Adrenal gland (tissue), 12 donors: ENCODE results near the gene ATP1B1. TPM values are rescaled to one million over a fixed set of nuclear protein-coding genes. Genes with fewer than 3 reads are reported as not detected.
"Not testable (repeated sequence)": the region's sequence is repeated elsewhere in the genome, so short reads cannot be mapped to it uniquely, and the experiment has no call there.

ENCODE experiments used
- DNase-seq, 7 donors: peaks; one replicate each; pipeline ENCODE4 v3.0.0-alpha.2; 2019 to 2020
- H3K27ac ChIP-seq, 5 donors: fragments of 200-600 bp; sonication (generic) in 4 of 5; 1 replicate in 3 of 5; 2 replicates in 2 of 5; pipeline versions ENCODE4 v1.5.1 to v1.8.0; 2016 to 2020; ENCODE audit warnings: mild to moderate bottlenecking in 1 of 5
- H3K27me3 ChIP-seq: fragments of 200-600 bp; 2 replicates; pipeline ENCODE4 v1.8.0; 2021
- H3K36me3 ChIP-seq, 2 donors: fragments of 200-600 bp; replicated peaks in 1 of 2; 1 replicate in 1 of 2; 2 replicates in 1 of 2; pipeline versions ENCODE4 v1.5.1 to v1.8.0; 2018 to 2022
- H3K4me1 ChIP-seq, 2 donors: fragments of 200-600 bp; replicated peaks in 1 of 2; 1 replicate in 1 of 2; 2 replicates in 1 of 2; pipeline versions ENCODE4 v1.5.1 to v1.8.0; 2018 to 2021
- H3K4me3 ChIP-seq, 4 donors: fragments of 200-600 bp; sonication (generic) in 3 of 4; one replicate each; pipeline ENCODE4 v1.5.1; 2016 to 2018
- H3K9me3 ChIP-seq, 3 donors: fragments of 200-600 bp; sonication (generic) in 1 of 3; replicated peaks in 1 of 3; 1 replicate in 2 of 3; 2 replicates in 1 of 3; pipeline versions ENCODE4 v1.5.1 to v1.8.0; 2016 to 2021
- POLR2A ChIP-seq, 2 donors: fragments of 450-650 bp; IDR thresholded peaks; one replicate each; pipeline ENCODE4 v1.6.1; 2017; ENCODE audit warnings: antibody characterized with exemption in 2 of 2, mild to moderate bottlenecking in 2 of 2, moderate library complexity in 1 of 2
- WGBS, 4 donors: extraction: QIAGEN DNeasy Blood & Tissue Kit in 2 of 4; methylation state at CpG; one replicate each; pipeline versions ENCODE4 v1.1.5 to v1.1.7; 2013 to 2017; 5-methylcytosine and 5-hydroxymethylcytosine counted together
- intact Hi-C, 2 donors: fragments of 100-400 bp; cut with DNase I; formaldehyde crosslinking; loops; one replicate each; pipeline versions ENCODE4 v1.14.1 to v1.15.0; 2022 to 2023
- polyA plus RNA-seq, 3 donors: library from polyadenylated mRNA; stranded (reverse); fragments of 200-250 nt in 2 of 3; fragments of 350-450 nt in 1 of 3; fragmentation: Illumina TruSeq in 1 of 3; extraction: RNeasy Lipid Tissue Mini Kit (QIAGEN cat#74804) in 1 of 3; gene quantifications; one replicate each; pipeline ENCODE4 v1.2.3, GENCODE V29; 2013 to 2014
- total RNA-seq, 9 donors: library from RNA; depleted of rRNA in 4 of 9; stranded (reverse); fragments of >200 nt in 4 of 9; fragments of 120-200 nt in 1 of 9; fragmentation: NEBNext Ultra II Directional in 1 of 9; extraction: Animal tissue kit (Norgen Biotek cat#: 25700) in 1 of 9; gene quantifications; one replicate each; pipeline versions ENCODE4 v1.1.0 to v1.2.4, GENCODE V29; 2013 to 2023
- TF ChIP-seq, protein P1 (sequence below), 6 experiments: fragments of 450-650 bp in 4 of 6; fragments of 200-600 bp in 2 of 6; sonication (generic) in 1 of 6; IDR thresholded peaks; 1 replicate in 5 of 6; 2 replicates in 1 of 6; pipeline versions ENCODE4 v1.5.1 to v1.8.0; 2016 to 2021; ENCODE audit warnings: antibody characterized with exemption in 6 of 6, mild to moderate bottlenecking in 2 of 6, moderate library complexity in 1 of 6
- donor health status: healthy with polysubstance abuse.
- donor health status: Bipolar disorder and iron deficiency.
- donor health status: DM: yes; HTN: yes; CAD: no.
- donor health status: DM: no; HTN: no; CAD: no.
- donor health status: DM: no; HTN: no; CAD: no.
- donor health status: DM: yes; HTN: yes; CAD: no.

The ATP1B1 gene
- total and polyA plus RNA-seq, 12 donors, result 51.4 to 187 (median 136) TPM

DNA sequence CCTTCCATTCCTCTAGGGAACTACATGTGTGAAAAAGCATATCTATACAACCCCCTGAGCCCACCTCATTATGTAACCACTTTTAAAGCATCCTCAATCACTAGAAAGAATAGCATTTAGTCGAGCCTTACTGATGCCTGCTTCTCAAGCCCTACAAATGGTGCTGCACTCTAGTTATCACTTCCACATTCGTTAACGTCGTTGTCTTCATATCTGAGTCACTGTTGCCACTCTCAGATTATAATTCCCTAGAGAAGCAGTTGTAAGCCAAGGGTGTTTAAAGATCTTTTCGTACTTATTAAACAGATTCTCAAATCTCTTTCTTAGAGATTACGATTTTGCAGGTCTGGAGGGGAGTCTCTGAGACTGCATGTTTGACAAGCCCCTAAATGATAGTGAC is 16.5 kb downstream of the ATP1B1 start:
- no peak for TF ChIP-seq POLR2A (IDR thresholded peaks at IDR 0.05)
- TF ChIP-seq, protein P1, sequence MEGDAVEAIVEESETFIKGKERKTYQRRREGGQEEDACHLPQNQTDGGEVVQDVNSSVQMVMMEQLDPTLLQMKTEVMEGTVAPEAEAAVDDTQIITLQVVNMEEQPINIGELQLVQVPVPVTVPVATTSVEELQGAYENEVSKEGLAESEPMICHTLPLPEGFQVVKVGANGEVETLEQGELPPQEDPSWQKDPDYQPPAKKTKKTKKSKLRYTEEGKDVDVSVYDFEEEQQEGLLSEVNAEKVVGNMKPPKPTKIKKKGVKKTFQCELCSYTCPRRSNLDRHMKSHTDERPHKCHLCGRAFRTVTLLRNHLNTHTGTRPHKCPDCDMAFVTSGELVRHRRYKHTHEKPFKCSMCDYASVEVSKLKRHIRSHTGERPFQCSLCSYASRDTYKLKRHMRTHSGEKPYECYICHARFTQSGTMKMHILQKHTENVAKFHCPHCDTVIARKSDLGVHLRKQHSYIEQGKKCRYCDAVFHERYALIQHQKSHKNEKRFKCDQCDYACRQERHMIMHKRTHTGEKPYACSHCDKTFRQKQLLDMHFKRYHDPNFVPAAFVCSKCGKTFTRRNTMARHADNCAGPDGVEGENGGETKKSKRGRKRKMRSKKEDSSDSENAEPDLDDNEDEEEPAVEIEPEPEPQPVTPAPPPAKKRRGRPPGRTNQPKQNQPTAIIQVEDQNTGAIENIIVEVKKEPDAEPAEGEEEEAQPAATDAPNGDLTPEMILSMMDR (IDR thresholded peaks at IDR 0.05), result no peak
- Histone ChIP-seq H3K27ac (no peak overlapping the region), H3K4me3 (no peak overlapping the region), H3K27me3 (no peaks in the 10 kb centered on the region), H3K36me3 (peaks cover 0 to 50% of the 10 kb centered on the region in 2 donors), H3K9me3 (no peaks in the 10 kb centered on the region), H3K4me1 (peaks cover 0 to 17% of the 10 kb centered on the region in 2 donors)
- 74 to 81% (median 79%) methylated on average over 6 of the region's 6 CpGs for WGBS, 4 donors
- intact Hi-C loops, result no loop called here
- no peak for DNase-seq

DNA sequence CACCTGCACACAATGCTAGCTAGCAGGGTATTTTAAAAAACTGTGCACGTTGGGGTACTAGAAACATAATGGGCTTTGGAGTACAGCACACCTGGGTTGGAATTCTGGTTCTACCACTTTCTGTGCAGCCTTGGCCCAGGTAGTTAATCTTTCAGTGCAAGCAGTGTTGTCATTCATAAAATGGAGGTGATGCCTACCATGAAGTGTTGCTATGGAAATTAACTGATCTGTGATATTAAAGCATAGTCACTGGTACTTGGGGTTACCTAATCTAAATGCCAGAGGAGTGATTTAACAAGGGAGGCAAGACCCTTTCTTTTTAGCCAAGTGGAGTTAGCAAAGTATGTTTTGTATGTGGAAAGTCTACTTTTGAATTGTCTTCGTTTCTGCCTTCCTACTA is 18.0 kb downstream of the ATP1B1 start:
- H3K4me1 ChIP-seq, result peaks cover 0 to 9% of the 10 kb centered on the region in 2 donors
- intact Hi-C loops, result no loop called here
- H3K9me3 ChIP-seq, result no peaks in the 10 kb centered on the region
- H3K36me3 ChIP-seq, result peaks cover 0 to 59% of the 10 kb centered on the region in 2 donors
- H3K4me3 ChIP-seq, result no peak overlapping the region
- H3K27me3 ChIP-seq, result no peaks in the 10 kb centered on the region
- 76 to 90% (median 84%) methylated on average over 2 of the region's 2 CpGs for WGBS, 4 donors
- H3K27ac ChIP-seq, result no peak overlapping the region
- no peak for DNase-seq
- TF ChIP-seq, protein P1 (IDR thresholded peaks at IDR 0.05), result no peak

DNA sequence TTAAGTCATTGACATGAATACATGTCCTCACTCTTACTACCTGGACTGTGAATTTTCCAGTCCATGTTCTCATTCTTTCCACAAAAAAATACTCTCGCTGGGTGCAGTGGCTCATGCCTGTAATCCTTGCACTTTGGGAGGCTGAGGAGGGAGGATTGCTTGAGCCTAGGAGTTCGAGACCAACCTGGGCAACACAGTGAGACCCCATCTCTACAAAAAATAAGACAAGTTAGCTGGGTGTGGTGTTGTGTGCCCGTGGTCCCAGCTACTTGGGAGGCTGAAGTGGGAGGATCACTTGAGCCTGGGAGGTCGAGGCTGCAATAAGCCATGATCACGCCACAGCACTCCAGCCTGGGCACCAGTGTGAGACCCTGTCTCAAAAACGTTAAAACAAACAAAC is 19.1 kb downstream of the ATP1B1 start:
- H3K36me3 ChIP-seq, result peaks cover 0 to 59% of the 10 kb centered on the region in 2 donors
- H3K27ac ChIP-seq, DNase-seq, H3K9me3 ChIP-seq, H3K27me3 ChIP-seq, H3K4me3 ChIP-seq, intact Hi-C loops: not testable (repeated sequence)
- 89 to 94% (median 93%) methylated on average over 6 of the region's 6 CpGs for WGBS, 4 donors
- H3K4me1 ChIP-seq, result peaks cover 3 to 13% of the 10 kb centered on the region in 2 donors

DNA sequence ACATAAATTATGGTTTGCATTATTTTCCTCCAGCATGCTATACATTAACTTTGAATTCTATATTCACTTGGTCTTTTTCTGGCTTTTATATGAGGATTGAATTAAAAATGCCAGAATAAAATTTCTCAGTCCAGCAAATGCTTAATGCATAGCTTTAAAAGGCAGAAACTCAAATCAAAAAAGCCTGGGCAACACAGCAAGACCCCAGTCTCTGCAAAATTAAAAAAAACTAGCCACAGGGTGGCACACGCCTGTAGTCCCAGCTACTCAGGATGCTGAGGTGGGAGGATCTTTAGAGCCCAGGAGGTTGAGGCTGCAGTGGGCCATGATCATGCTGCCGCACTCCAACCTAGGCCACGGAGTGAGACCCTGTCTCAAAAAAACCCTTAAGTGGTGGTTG is 19.8 kb downstream of the ATP1B1 start:
- no peak for DNase-seq
- H3K27ac ChIP-seq, result no peak overlapping the region
- H3K4me1 ChIP-seq, result peaks cover 3 to 13% of the 10 kb centered on the region in 2 donors
- H3K27me3 ChIP-seq, result no peaks in the 10 kb centered on the region
- TF ChIP-seq POLR2A (IDR thresholded peaks at IDR 0.05), result no peak
- TF ChIP-seq, protein P1 (IDR thresholded peaks at IDR 0.05), result no peak
- no peak overlapping the region for H3K4me3 ChIP-seq
- no peaks in the 10 kb centered on the region for H3K9me3 ChIP-seq
- WGBS, 4 donors, result 91 to 98% (median 96%) methylated on average over 3 of the region's 3 CpGs
- H3K36me3 ChIP-seq, result peaks cover 0 to 59% of the 10 kb centered on the region in 2 donors
- intact Hi-C loops, result no loop called here

DNA sequence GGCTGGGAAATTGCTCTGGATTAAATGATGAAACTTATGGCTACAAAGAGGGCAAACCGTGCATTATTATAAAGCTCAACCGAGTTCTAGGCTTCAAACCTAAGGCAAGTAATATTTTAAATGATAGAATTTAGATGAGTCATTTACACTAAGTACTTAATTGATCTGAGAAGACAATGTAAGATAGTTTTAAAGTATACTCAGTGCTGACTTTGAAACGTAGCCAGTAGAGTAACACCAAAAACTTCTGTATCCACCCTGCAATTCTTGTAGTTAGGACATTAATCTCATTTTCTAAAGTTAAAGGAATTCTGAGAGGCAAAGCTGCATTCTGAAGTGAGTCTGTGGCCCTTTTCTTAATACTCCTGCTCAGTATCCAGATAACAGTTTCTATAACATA is 20.8 kb downstream of the ATP1B1 start:
- no peaks in the 10 kb centered on the region for H3K27me3 ChIP-seq
- H3K27ac ChIP-seq, result no peak overlapping the region
- no peak overlapping the region for H3K4me3 ChIP-seq
- no peak for DNase-seq
- H3K36me3 ChIP-seq, result peaks cover 0 to 51% of the 10 kb centered on the region in 2 donors
- 82 to 86% (median 85%) methylated on average over 3 of the region's 3 CpGs for WGBS, 4 donors
- H3K9me3 ChIP-seq, result no peaks in the 10 kb centered on the region
- peaks cover 3 to 13% of the 10 kb centered on the region in 2 donors for H3K4me1 ChIP-seq
- intact Hi-C loops, result no loop called here
- TF ChIP-seq POLR2A (IDR thresholded peaks at IDR 0.05), result no peak
- TF ChIP-seq, protein P1 (IDR thresholded peaks at IDR 0.05), result no peak
